ENCODE measurements around the gene FES.
A peak's percentile ranks its signal among the peaks of the same experiment; 100 is the strongest.
"Not testable (repeated sequence)": the region's sequence is repeated elsewhere in the genome, so short reads cannot be mapped to it uniquely, and the experiment has no call there.

FES gene

DNA sequence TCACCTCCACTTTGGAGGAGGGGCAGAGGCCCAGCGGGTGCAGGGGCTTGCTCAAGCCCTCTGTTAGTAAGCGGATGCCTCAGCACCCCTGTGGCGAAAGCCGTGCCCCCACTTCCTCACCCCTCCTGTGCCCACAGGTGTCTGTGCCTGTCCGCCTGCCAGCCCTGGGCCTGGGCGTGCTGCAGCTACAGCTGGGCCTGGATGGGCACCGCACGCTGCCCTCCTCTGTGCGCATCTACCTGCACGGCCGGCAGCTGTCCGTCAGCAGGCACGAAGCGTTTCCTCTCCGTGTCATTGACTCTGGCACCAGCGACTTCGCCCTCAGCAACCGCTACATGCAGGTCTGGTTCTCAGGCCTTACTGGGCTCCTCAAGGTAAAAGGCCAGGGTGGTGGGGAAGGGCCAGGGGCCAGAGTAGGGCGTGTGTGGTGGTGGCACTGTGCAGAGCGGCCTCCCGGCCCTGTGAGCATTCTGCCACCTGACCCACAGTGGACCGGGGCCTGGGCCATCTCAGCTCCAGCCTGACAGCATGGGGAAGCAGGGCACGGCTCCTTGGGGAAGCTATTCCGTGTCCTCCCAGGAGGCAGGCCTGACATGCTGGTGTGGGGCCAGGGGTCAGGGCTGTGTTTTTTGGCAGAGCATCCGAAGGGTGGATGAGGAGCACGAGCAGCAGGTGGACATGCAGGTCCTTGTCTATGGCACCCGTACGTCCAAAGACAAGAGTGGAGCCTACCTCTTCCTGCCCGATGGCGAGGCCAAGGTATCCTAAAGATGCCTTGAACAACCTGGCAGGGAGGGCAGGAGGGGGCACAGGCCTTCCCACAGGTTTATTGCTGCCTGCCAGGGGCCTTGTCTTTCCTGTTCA lies 27.8 kb downstream of the FES start:
- no peak for DNase-seq

DNA sequence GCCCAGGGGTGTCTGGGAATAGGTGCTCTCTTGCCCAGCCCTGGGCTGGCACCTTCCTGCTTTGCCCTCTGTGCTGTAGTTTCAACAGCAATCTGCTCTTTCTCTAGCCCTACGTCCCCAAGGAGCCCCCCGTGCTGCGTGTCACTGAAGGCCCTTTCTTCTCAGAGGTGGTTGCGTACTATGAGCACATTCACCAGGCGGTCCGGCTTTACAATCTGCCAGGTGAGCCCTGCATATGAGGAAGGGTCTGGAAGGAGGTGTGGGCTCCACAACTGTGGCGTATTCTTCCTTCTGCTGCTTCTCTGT lies 28.4 kb downstream of the FES start:
- DNase-seq, result no peak

DNA sequence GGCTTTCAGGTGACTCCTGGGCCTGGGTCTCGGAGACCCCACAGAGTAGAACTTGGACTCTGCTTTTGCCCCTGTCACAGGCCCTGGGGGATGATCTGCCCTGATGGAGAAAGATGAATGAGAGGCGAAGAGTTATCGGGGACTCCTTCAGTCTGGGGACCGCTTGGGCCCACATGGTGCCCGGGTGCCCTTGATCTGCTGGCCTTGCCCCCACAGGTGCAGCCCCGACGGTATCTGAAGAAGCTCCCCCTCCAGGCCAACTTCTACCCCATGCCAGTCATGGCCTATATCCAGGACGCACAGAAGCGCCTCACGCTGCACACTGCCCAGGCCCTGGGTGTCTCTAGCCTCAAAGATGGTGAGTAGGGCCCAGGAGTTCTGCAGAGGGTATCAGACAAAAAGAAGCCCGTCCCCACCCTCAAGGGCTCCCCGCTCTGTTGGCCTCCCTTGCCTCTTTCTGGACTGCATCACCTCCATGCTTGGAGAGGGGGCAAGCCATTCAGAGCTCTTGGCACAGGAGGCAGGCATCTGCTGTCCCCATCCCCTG lies 29.2 kb downstream of the FES start:
- DNase-seq, result no peak

DNA sequence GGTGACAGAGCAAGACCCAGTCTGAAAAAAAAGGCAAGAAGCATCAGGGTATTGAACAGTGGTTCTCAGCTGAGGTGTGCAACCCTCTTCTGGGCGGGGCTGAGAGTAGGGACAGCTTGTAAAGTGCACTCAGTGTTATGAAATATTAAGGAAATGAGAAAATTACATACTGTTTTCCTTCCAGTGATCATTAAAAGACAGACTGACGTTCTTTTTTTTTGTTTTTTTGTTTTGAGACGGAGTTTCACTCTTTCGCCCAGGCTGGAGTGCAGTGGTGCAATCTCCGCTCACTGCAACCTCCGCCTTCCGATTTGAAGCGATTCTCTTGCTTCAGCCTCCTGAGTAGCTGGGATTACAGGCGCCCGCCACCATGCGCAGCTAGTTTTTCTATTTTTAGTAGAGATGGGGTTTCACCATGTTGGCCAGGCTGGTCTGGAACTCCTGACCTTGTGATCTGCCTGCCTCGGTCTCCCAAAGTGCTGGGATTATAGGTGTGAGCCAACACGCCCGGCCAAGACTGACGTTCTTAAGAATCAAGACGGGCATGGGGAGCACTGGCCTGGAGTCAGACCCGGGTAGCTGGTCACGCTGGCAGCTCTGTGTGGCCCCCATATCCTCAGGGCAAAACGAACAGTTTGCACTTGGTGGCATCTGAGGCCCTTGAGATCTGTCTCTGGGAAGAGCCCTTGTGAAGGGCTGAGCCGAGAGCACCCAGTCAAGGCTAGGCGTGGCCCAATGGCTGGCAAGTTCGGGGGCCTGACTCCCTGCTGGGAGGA lies 30.2 kb downstream of the FES start:
- no peak for DNase-seq

DNA sequence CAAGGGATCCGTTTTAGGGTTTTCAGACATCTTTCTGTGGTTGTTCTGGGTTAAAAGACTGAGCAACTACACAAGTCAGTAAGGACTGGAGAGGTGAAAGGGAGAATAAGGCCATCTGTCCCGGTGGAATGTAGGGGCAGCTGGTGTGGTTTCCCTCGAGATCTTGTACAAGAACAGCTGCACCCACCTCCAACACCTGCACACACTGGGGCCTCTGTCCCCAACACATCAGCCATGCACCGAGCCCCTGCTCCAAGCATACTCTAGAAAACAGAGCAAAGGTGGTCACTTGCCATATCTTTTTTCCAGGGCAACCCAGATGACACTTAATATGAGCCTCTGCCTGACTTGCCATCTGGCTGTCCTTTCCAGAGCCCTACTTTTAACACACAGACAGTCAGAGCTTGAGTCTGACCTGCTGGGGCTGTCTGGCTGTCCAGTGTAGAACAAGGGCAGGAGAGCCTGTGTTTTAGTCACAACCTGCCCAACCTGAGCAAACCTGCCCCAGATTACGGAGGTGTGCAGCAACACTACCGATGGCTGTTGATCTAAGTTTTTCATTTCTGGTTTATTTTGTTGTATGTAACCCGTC lies 31.0 kb downstream of the FES start:
- DNase-seq, result no peak

DNA sequence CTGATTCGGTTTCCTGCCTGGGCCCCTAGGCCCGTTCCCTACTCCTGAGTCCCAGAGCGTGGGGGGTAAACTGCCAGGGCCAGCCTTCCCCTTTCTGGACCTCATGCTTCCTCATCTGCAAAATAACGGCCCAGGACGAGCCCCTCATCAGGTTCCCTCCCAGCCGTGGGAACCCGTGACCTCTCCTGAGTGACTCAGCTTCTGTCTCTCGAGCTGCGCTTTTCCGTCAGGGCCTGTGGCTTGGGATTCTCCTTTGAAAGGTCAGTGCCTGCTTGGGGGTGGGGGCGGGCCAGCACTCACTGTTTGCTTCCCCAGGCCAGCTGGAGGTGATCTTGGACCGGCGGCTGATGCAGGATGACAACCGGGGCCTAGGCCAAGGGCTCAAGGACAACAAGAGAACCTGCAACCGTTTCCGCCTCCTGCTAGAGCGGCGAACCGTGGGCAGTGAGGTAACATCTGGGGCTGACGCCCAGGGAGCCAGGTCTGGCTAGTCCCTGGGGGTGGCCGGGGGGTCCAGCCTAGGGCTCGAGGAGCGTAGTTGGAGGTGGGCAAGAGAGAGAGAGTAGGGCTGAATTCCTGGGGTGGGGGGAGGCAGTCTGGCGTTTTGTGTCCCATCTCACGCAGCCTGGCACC lies 31.6 kb downstream of the FES start:
- DNase-seq, result peak; percentile 40

DNA sequence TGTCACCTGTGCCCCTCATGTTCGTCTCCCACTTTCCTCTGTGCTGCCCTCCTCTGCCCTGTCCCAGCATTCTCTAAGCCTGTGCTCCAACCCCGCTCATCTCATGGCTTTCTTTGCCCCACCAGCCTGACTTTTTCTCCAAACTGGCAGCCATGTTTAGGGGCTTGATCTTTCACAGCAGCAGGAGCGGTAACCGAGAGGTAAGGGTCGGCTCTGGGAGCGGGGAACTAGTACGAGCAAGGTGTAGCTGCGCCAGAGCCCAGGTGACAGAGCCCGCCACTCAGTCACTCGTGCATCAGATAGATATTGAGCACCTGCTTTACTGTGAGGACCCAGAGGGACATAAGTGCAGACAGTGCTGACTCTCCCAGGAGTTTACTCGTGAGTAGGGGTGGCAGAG lies 32.2 kb downstream of the FES start:
- no peak for DNase-seq

DNA sequence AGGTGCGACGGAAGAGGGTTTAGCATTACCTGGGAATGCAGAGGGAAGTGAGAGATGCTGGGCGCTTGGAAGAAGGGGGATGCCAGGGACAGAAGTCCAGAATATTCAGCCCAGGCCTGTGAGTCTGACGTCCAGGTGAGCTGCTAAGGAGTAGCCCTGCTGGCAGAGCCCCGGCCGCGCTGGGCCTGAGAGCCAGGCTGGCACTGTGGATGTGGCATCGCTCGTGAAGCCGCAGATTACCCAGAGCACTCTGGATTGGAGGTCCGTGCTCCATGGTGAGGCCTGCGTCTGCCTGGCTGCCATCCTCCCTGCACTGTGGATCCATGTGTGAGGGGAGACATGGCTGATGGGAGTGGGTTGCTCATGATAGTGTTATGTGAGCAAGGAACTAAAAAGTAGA lies 33.3 kb downstream of the FES start:
- DNase-seq, result no peak

DNA sequence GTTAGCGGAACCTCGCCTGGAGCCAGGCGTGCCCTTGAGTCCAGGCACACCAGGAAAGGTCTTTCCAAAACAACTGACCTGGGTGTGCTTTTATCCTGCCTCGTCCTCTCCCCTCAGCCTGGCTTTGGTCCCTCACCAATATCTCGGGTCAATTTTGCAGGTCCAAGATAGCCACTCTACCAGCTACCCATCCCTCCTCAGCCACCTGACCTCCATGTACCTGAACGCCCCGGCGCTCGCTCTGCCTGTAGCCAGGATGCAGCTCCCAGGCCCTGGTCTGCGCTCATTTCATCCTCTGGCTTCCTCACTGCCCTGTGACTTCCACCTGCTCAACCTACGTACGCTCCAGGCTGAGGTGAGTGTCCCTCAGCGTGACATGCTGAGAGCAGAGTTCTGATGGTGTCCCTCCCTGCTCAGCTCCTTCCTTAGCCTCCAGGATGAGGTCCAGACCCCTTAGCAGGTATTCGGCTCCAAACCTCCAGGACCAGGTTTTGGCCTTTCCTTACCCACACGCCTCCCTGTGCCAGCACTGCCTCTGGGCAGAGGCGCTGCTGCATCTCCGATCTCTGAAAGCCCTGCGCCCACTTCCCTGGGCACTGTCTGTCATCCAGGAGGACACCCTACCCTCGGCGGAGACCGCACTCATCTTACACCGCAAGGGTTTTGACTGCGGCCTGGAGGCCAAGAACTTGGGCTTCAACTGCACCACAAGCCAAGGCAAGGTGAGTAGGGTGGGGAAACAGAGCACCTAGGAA lies 33.9 kb downstream of the FES start:
- DNase-seq, result no peak

DNA sequence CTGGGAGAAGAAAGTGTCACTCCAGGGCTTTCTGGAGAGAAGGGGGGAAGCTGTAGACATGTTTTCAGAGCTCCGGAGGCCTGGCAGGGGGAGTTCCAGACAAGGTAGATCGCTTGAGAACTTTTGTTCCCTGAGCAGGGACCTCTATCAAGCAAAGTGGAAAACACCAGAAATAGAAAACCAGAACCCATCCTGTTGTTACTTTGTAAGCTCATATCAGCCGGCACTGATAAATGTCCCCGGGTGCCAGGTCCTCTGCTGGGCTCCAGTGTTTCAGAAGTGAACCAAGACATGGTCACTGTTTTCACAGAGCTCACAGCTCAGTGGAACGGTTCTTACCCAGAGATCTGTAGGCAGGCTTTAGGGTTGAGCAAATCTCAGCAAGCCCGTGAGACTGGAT lies 34.5 kb downstream of the FES start:
- no peak for DNase-seq

DNA sequence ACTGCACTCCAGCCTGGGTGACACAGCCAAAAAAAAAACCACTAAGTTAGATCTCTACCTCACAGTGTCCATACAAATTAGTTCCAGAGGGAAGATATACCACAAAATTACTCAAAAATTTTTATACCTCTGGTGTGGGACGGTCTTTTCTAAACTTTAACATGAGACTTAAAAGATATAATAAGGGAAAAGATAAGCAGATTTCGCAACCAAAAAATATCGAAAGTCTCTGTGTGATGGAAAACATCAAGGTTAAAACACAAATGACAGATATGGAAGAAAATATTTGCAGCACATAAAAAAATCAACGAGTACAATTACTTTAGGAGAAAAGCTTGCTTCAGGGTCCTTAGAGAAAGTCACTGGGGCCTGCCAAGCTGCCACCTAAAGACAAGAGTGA lies 37.6 kb downstream of the FES start:
- DNase-seq, result no peak

DNA sequence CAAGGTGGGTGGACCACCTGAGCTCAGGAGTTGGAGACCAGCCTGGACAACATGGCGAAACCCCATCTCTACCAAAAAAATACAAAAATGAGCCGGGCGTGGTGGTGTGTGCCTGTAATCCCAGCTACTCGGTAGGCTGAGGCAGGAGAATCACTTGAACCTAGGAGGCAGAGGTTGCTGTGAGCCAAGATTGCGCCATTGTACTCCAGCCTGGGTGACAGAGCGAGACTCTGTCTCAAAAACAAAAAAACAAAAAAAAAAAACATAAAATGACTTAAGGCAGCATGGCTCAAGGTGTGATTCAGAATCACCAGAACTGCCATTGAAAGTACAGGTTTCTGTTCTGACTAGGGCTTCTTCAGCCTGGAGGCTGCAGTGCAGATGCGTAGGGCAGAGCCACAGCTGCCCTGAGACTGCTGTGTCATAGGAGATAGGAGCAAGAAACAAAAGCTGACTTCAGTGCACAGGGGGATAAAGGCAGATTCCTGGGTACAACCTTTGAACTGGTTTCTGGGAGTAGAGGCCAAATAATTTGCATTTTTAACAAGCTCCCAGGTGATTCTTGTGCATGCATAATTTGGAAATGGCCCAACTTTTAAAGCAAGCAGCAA lies 38.5 kb downstream of the FES start:
- DNase-seq, result not testable (repeated sequence)

DNA sequence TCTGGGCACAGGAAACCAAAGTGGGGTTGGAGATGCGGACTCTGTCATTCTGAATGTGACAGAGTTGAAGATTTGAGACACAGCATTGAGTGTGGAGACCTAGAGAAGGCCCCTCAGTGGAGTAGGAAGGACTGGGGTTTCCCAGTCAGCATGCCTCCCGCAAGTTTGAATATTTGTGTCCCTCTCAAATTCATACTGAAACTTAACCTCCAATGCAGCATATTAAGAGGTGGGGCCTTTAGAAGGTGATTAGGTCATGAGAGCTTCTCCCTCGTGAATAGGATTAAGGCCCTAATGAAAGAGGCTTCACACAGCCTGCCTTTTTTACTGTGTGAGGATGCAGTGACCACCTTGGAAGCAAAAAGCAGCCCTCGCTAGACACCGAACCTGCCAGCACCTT lies 40.1 kb downstream of the FES start:
- DNase-seq, result no peak

DNA sequence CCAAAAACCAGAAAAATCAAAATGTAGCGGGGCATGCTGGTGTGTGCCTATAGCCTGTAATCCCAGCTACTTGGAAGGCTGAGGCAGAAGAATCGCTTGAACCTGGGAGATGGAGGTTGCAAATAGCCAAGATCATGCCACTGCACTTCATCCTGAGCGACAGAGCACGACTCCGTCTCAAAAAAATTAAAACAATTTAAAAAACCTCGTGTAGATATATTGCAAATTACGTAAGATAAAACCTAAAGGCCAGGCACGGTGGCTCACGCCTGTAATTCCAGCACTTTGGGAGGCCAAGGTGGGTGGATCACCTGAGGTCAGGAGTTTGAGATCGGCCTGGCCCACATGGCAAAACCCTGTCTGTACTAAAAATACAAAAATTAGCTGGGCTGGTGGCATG lies 42.5 kb downstream of the FES start:
- DNase-seq, result not testable (repeated sequence)

DNA sequence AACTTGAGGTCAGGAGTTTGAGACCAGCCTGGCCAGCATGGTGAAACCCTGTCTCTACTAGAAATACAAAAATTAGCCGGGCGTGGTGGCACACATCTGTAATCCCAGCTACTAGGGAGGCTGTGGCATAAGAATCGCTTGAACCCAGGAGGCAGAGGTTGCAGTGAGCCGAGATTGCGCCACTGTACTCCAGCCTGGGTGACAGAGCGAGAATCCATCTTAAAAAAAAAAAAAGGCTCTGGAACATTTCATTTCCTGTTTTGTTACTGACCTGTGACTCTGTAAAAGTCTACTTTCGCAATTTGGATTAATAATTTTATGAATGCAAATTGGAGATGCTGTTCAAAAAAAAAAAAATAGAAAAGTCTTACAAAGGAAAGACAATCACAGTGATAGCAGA lies 43.8 kb downstream of the FES start:
- DNase-seq, result not testable (repeated sequence)

DNA sequence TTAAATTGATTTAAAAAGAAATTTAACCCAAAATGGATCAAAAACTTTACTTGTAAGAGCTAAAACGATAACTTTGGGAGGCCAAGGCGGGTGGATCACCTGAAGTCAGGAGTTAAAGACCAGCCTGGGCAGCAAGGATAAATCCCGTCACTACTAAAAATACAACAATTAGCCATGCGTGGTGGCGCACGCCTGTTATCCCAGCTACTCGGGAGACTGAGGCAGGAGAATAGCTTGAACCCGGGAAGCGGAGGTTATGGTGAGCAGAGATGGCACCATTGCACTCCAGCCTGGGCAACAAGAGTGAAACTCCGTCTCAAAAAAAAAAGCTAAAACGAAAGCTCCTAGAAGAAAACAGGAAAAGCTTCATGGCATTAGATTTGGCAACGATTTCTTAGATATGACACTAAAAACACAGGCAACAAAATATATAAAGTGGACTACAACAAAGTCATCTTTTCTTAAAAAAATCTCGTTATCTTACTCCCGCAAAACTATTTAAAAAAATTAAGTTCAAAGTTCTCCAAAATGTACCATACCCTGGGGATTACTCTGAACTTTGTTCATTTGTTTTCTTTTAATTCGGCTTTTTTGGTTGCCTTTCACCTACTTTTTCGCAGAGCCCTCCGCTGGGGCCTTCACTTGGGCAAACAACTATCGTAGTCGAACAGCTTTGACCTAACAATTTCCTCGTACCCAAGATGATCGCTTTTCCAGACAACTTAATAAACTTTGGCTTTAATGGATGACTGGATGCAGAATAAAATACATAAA lies 45.1 kb downstream of the FES start:
- no peak for DNase-seq

DNA sequence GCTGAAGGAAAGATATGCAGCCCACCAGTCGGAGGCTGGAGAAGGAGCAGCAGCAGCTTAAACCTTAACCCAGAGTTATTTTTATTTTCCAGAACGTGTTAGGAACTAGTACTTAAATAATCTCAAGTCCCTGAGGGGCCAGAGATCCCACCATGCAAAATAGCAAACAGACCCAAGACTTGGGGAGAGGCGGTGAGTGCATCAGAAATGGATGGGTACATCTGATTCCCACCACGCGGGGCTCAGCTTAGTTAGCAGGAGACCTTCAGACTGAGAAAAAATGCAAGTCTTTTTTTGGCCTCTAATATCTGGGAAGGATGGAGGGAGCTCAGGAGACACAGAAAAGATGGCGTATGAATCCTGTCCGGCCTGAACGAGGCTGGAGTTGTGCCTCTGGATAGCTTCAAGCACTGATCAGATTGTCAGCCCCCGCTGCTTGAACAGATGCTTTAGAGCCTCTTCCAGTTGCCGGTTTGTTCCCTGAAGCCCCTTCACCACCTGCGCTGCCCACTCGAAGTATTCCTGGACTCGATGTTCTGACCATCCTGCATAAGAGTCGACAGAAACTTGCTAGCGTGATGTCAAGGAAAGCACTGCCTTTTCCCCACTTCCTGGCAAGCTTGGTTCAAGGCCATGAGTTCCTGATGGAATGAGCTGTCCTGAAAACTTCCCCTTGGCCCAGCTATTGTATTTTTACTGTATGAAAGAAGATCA lies 46.7 kb downstream of the FES start:
- DNase-seq, result no peak

DNA sequence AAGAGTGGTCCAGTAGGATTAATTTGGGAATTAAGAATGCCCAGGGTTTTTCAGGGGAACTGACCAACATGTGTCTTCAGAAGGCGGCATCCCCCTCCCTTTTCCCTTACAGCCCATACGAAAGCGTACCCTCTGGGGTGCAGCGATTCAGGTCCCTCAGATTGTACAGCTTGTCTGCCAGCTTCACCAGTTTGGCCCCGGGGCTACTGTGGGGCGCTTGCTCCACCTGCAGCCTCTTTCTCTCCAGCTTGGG lies 47.2 kb downstream of the FES start:
- DNase-seq, result no peak

DNA sequence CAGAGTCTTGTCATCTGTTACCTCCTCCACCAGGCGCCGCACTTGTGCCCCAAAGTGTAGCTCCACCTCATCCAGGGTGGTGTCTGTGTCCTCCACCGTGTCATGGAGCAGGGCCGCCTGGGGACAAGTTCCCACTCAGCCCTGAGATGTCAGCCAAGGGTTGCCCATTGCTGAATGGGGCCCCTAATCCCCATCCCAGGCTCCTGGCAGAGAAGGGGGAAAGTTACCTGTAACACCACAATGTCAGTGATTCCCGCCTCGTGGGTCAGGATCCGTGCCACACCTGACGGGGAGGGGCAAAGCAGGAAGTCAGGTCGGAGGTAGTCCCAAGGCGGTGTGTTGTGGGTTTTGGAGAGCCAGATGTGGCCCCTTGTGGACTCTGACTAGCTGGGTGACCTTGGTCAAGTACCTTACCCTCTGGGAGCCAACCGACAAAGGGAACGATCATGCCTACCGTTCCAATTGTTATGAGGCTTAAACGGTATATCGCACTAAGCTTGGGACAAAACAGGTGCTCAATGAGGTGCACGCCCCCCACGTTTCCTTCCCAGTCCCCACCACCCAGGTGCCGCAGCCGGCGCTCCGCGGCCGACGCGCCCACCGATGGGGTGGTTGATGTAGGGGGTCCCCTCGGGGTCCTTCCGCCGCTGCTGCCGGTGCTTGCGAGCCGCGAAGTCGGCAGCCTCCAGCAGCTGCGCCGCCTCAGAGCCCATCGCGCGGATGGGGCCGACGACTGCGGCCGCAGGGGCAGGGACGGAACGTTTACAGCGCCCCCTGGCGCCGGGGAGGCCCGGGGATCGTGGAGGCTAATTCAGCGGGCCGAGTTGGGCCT lies 47.7 kb downstream of the FES start, which contains the start of gene HDDC3:
Gene HDDC3 (minus strand): TSS at position 722 of the 832 bp plus-strand sequence. CDS start 9 bp downstream, at position 713.
- DNase-seq, result peak; percentile 93

DNA sequence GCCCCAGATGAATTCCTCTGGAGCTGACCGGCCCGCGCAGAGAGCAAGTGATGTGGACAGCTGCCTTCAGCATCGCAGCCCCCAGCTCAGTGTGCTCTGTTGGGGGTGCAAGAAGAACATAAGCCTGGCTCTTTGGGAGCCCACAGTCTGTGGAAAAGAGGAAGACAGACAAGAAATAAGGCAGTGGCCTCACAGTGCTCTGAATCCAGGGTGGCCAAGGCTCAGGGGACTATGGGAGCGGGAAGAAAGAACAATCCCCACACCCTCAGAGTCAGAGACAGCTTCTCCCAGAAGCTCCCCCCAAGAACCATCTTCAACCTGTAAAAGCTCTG lies 48.3 kb downstream of the FES start:
- no peak for DNase-seq

All from eye (tissue), 1 donor.